CD4-positive, alpha-beta memory T cell (primary cell): ENCODE measurements around the gene PGAM2. TPM values are rescaled to one million over a fixed set of nuclear protein-coding genes. Genes with fewer than 3 reads are reported as not detected.

Source experiments
- CTCF ChIA-PET: fragments of 350-600 bp; sonication (Branson Sonifier 250); formaldehyde crosslinking; loops from one replicate; lab custom pipeline; 2021; ENCODE audit warnings: inconsistent platforms; ENCODE audit not compliant: partially characterized antibody; lab: Charles Lee
- POLR2A ChIA-PET: fragments of 350-600 bp; sonication (Branson Sonifier 250); formaldehyde crosslinking; loops from one replicate; lab custom pipeline; 2021; ENCODE audit not compliant: partially characterized antibody; lab: Charles Lee
- DNase-seq, 5 donors: peaks; one replicate each; pipeline versions ENCODE4 v3.0.0 to v3.0.0-alpha.2; 2020 to 2022; ENCODE audit warnings: mixed read lengths in 1 of 5
- H3K27ac ChIP-seq: one replicate; pipeline ENCODE4 v1.7.0; 2013; ENCODE audit warnings: low read depth, low read length
- H3K27me3 ChIP-seq: 2 replicates; pipeline ENCODE4 v1.7.0; 2013; ENCODE audit warnings: mild to moderate bottlenecking, low read length, moderate library complexity; ENCODE audit not compliant: insufficient read depth
- H3K36me3 ChIP-seq: 2 replicates; pipeline ENCODE4 v1.7.0; 2013; ENCODE audit warnings: mild to moderate bottlenecking, low read length, moderate library complexity; ENCODE audit not compliant: insufficient read depth
- H3K4me1 ChIP-seq: 2 replicates; pipeline ENCODE4 v1.7.0; 2013; ENCODE audit warnings: mild to moderate bottlenecking, low read length, moderate library complexity; ENCODE audit not compliant: insufficient read depth
- H3K4me3 ChIP-seq, 2 donors: one replicate each; pipeline ENCODE4 v1.7.0; 2013; ENCODE audit warnings: low read length in 2 of 2, mild to moderate bottlenecking in 1 of 2
- H3K9me3 ChIP-seq, 2 donors: one replicate each; pipeline ENCODE4 v1.7.0; 2013; ENCODE audit warnings: low read length in 2 of 2, control low read depth in 1 of 2; ENCODE audit not compliant: control insufficient read depth in 1 of 2
- H3K27ac Mint-ChIP-seq, 7 donors: one replicate each; pipeline ENCODE4 v1.8.0; 2020 to 2021; ENCODE audit warnings: mixed read lengths in 7 of 7, mild to moderate bottlenecking in 6 of 7, inconsistent platforms in 3 of 7, moderate library complexity in 3 of 7
- H3K27me3 Mint-ChIP-seq, 2 donors: one replicate each; pipeline ENCODE4 v1.8.0; 2020 to 2021; ENCODE audit warnings: mixed read lengths in 2 of 2
- H3K36me3 Mint-ChIP-seq, 2 donors: one replicate each; pipeline ENCODE4 v1.8.0; 2020 to 2021; ENCODE audit warnings: mixed read lengths in 2 of 2, inconsistent platforms in 1 of 2, mild to moderate bottlenecking in 1 of 2
- H3K4me1 Mint-ChIP-seq, 4 donors: one replicate each; pipeline ENCODE4 v1.8.0; 2020 to 2021; ENCODE audit warnings: mixed read lengths in 4 of 4, mild to moderate bottlenecking in 1 of 4
- H3K4me3 Mint-ChIP-seq, 8 donors: one replicate each; pipeline ENCODE4 v1.8.0; 2020 to 2021; ENCODE audit warnings: mixed read lengths in 8 of 8, mild to moderate bottlenecking in 7 of 8, moderate library complexity in 6 of 8, inconsistent platforms in 3 of 8
- H3K9me3 Mint-ChIP-seq, 8 donors: one replicate each; pipeline ENCODE4 v1.8.0; 2020 to 2021; ENCODE audit warnings: mixed read lengths in 8 of 8, mild to moderate bottlenecking in 5 of 8, inconsistent platforms in 3 of 8, moderate library complexity in 1 of 8
- intact Hi-C: fragments of 100-400 bp; cut with micrococcal nuclease; formaldehyde crosslinking; loops from one replicate; pipeline ENCODE4 v1.15.1; 2023
- polyA plus RNA-seq, 2 donors: library from polyadenylated mRNA; unstranded; fragments of 300-500 nt; fragmentation: Illumina TruSeq; gene quantifications; one replicate each; pipeline ENCODE4 v1.2.3, GENCODE V29; 2021
- total RNA-seq, 2 experiments: library from RNA; stranded (reverse); gene quantifications; one replicate each; pipeline ENCODE4 v1.2.3, GENCODE V29; 2021

PGAM2 gene
- total and polyA plus RNA-seq, 4 experiments from 2014 or later, result 1.1 to 1.5 TPM; not detected in 2

- ChIA-PET CTCF (interaction anchor here (0.6 kb wide), 1 partner anchor 55 kb away, joined by 3 read pairs; no protein-coding TSS in a partner anchor), POLR2A (interaction anchor here (1.3 to 1.5 kb wide), 2 partner anchors 8 to 18 kb away, joined by 5 to 7 read pairs; partner anchors contain the start of gene PGAM2)
- H3K27me3 Mint-ChIP-seq, result no peaks in the 10 kb centered on the region
- intact Hi-C loops, result no loop called here
- H3K4me3 ChIP-seq, result no peak overlapping the region
- peaks cover 4 to 18% (median 12%) of the 10 kb centered on the region in 4 donors for H3K4me1 Mint-ChIP-seq
- no peak overlapping the region for H3K27ac ChIP-seq
- no peaks in the 10 kb centered on the region for H3K4me1 ChIP-seq
- no peaks in the 10 kb centered on the region for H3K27me3 ChIP-seq
- DNase-seq, result no peak
- H3K36me3 ChIP-seq, result peaks cover 47% of the 10 kb centered on the region
- no peak overlapping the region for H3K4me3 Mint-ChIP-seq
- no peaks in the 10 kb centered on the region for H3K9me3 ChIP-seq
- H3K27ac Mint-ChIP-seq, result no peak overlapping the region
- peaks cover 18 to 56% of the 10 kb centered on the region in 2 donors for H3K36me3 Mint-ChIP-seq
- peaks cover 0 to 1% (median 0%) of the 10 kb centered on the region in 8 donors for H3K9me3 Mint-ChIP-seq
Measured at GRCh38 chr7:44074349-44074695, 9.0 kb upstream of the PGAM2 start.

GRCh38 chr7:44073664-44074348 lies 8.4 kb upstream of the PGAM2 start:
- H3K27ac ChIP-seq, result no peak overlapping the region
- no peak overlapping the region for H3K4me3 ChIP-seq
- intact Hi-C loops, result loop anchor here (2.0 kb wide), 1 partner anchor 403 kb away; no protein-coding TSS in a partner anchor
- ChIA-PET CTCF (interaction anchor here (0.6 kb wide), 1 partner anchor 54 kb away, joined by 3 read pairs; no protein-coding TSS in a partner anchor), POLR2A (interaction anchor here (1.3 to 1.8 kb wide), 2 partner anchors 11 to 17 kb away, joined by 5 to 6 read pairs; no protein-coding TSS in a partner anchor)
- H3K4me3 Mint-ChIP-seq, result no peak overlapping the region
- DNase-seq, result no peak
- H3K9me3 ChIP-seq, result no peaks in the 10 kb centered on the region
- peak overlapping the region in 1 of 7 donors; percentile 35 for H3K27ac Mint-ChIP-seq
- no peaks in the 10 kb centered on the region for H3K4me1 ChIP-seq
- no peaks in the 10 kb centered on the region for H3K27me3 ChIP-seq
- peaks cover 18 to 56% of the 10 kb centered on the region in 2 donors for H3K36me3 Mint-ChIP-seq
- peaks cover 0 to 1% (median 0%) of the 10 kb centered on the region in 8 donors for H3K9me3 Mint-ChIP-seq
- H3K27me3 Mint-ChIP-seq, result no peaks in the 10 kb centered on the region
- peaks cover 7 to 18% (median 12%) of the 10 kb centered on the region in 4 donors for H3K4me1 Mint-ChIP-seq
- peaks cover 41% of the 10 kb centered on the region for H3K36me3 ChIP-seq

GRCh38 chr7:44072364-44073231 lies 7.2 kb upstream of the PGAM2 start:
- no peaks in the 10 kb centered on the region for H3K27me3 ChIP-seq
- CTCF ChIA-PET, result interaction anchor here (0.6 to 1.3 kb wide), 3 partner anchors 8 to 357 kb away, joined by 3 to 8 read pairs (median 3); no protein-coding TSS in a partner anchor
- Mint-ChIP-seq H3K27me3 (no peaks in the 10 kb centered on the region), H3K36me3 (peaks cover 8 to 45% of the 10 kb centered on the region in 2 donors), H3K4me1 (peaks cover 4 to 20% (median 11%) of the 10 kb centered on the region in 4 donors), H3K9me3 (peaks cover 0 to 1% (median 0%) of the 10 kb centered on the region in 8 donors), H3K27ac (peak overlapping the region; percentile 7 to 71 (median 48)), H3K4me3 (no peak overlapping the region)
- peaks cover 29% of the 10 kb centered on the region for H3K36me3 ChIP-seq
- no peaks in the 10 kb centered on the region for H3K9me3 ChIP-seq
- POLR2A ChIA-PET, result interaction anchor here (0.8 to 1.8 kb wide), 3 partner anchors 9 to 28 kb away, joined by 3 to 6 read pairs (median 6); partner anchors contain the start of gene DBNL
- intact Hi-C loops, result loop anchor here (1.0 to 2.0 kb wide), 2 partner anchors 124 to 404 kb away; no protein-coding TSS in a partner anchor
- no peak overlapping the region for H3K4me3 ChIP-seq
- H3K27ac ChIP-seq, result no peak overlapping the region
- no peaks in the 10 kb centered on the region for H3K4me1 ChIP-seq
- DNase-seq, result peak in 2 of 5 donors; percentile 25 to 35

- H3K4me1 ChIP-seq, result peaks cover 2% of the 10 kb centered on the region
- Mint-ChIP-seq H3K4me1 (peaks cover 6 to 27% (median 13%) of the 10 kb centered on the region in 4 donors), H3K27ac (peak overlapping the region in 6 of 7 donors; percentile 13 to 85 (median 64)), H3K36me3 (peaks cover 4 to 38% of the 10 kb centered on the region in 2 donors), H3K27me3 (no peaks in the 10 kb centered on the region), H3K9me3 (peaks cover 0 to 1% (median 0%) of the 10 kb centered on the region in 8 donors), H3K4me3 (no peak overlapping the region)
- H3K36me3 ChIP-seq, result peaks cover 23% of the 10 kb centered on the region
- H3K27me3 ChIP-seq, result no peaks in the 10 kb centered on the region
- no peak overlapping the region for H3K4me3 ChIP-seq
- intact Hi-C loops, result loop anchor here (1.0 to 2.0 kb wide), 2 partner anchors 124 to 405 kb away; no protein-coding TSS in a partner anchor
- no peaks in the 10 kb centered on the region for H3K9me3 ChIP-seq
- no peak for DNase-seq
- H3K27ac ChIP-seq, result no peak overlapping the region
- POLR2A ChIA-PET, result interaction anchor here (0.8 to 1.8 kb wide), 3 partner anchors 9 to 27 kb away, joined by 3 to 6 read pairs (median 6); partner anchors contain the start of gene DBNL
- CTCF ChIA-PET, result interaction anchor here (1.0 to 1.3 kb wide), 2 partner anchors 9 to 20 kb away, joined by 3 to 8 read pairs; no protein-coding TSS in a partner anchor
Measured at GRCh38 chr7:44071726-44072363, 6.5 kb upstream of the PGAM2 start.

GRCh38 chr7:44068054-44068453 lies 2.7 kb upstream of the PGAM2 start:
- Histone ChIP-seq H3K27ac (no peak overlapping the region), H3K36me3 (peaks cover 7% of the 10 kb centered on the region), H3K4me3 (no peak overlapping the region), H3K9me3 (no peaks in the 10 kb centered on the region), H3K27me3 (no peaks in the 10 kb centered on the region), H3K4me1 (peaks cover 20% of the 10 kb centered on the region)
- peaks cover 13 to 44% (median 28%) of the 10 kb centered on the region in 4 donors for H3K4me1 Mint-ChIP-seq
- intact Hi-C loops, result no loop called here
- H3K4me3 Mint-ChIP-seq, result no peak overlapping the region
- H3K27ac Mint-ChIP-seq, result peak overlapping the region in 1 of 7 donors; percentile 72
- H3K27me3 Mint-ChIP-seq, result no peaks in the 10 kb centered on the region
- DNase-seq, result no peak
- CTCF ChIA-PET, result interaction anchor here (0.5 to 1.1 kb wide), 3 partner anchors 14 to 853 kb away, joined by 3 read pairs; no protein-coding TSS in a partner anchor
- POLR2A ChIA-PET, result interaction anchor here (0.7 to 8.1 kb wide), 7 partner anchors 12 to 493 kb away, joined by 3 to 119 read pairs (median 3); partner anchors contain the start of genes DBNL and YKT6
- peaks cover 0 to 1% (median 0%) of the 10 kb centered on the region in 8 donors for H3K9me3 Mint-ChIP-seq
- H3K36me3 Mint-ChIP-seq, result peaks cover 4 to 13% of the 10 kb centered on the region in 2 donors
